PC-9 (cell line): ENCODE results near the gene RFX2. TPM values are rescaled to one million over a fixed set of nuclear protein-coding genes. Genes with fewer than 3 reads are reported as not detected.
"Not testable (repeated sequence)": the region's sequence is repeated elsewhere in the genome, so short reads cannot be mapped to it uniquely, and the experiment has no call there.

Experiments
- BruUV-seq: library from RNA; stranded (reverse); fragments of 400-500 nt; replicated peaks from 2 replicates; lab custom pipeline; 2021; lab: Mats Ljungman, UMichigan
- CTCF ChIA-PET: fragments of 300-600 bp; sonication (Branson Sonifier 250); formaldehyde crosslinking; loops from one replicate; lab custom pipeline; 2022; ENCODE audit warnings: antibody characterized with exemption; lab: Charles Lee
- POLR2A ChIA-PET: fragments of 300-600 bp; sonication (Branson Sonifier 250); formaldehyde crosslinking; loops from one replicate; lab custom pipeline; 2022; ENCODE audit warnings: antibody characterized with exemption; ENCODE audit not compliant: unreplicated experiment; lab: Charles Lee
- DNase-seq, 2 experiments: peaks; one replicate each; pipeline versions ENCODE4 v3.0.0 to v3.0.0-alpha.2; 2015 to 2022; ENCODE audit warnings: mixed read lengths in 1 of 2
- H2AFZ ChIP-seq: fragments of 200-600 bp; sonication (generic); 2 replicates; pipeline ENCODE4 v1.8.1; 2017; ENCODE audit warnings: antibody characterized with exemption
- H3F3A ChIP-seq: fragments of 200-600 bp; sonication (generic); 2 replicates; pipeline ENCODE4 v1.8.1; 2017; ENCODE audit warnings: antibody characterized with exemption, mild to moderate bottlenecking, low read depth; ENCODE audit not compliant: insufficient read depth
- H3K27ac ChIP-seq: fragments of 200-600 bp; sonication (generic); 2 replicates; pipeline ENCODE4 v1.6.1; 2016; ENCODE audit warnings: mixed run types
- H3K27me3 ChIP-seq: fragments of 200-600 bp; sonication (generic); 2 replicates; pipeline ENCODE4 v1.6.1; 2016; ENCODE audit warnings: low read depth, mixed run types; ENCODE audit not compliant: insufficient read depth
- H3K36me3 ChIP-seq: fragments of 200-600 bp; sonication (generic); 2 replicates; pipeline ENCODE4 v1.6.1; 2016; ENCODE audit warnings: low read depth, mixed run types
- H3K4me1 ChIP-seq: fragments of 200-600 bp; sonication (generic); replicated peaks from 2 replicates; pipeline ENCODE4 v1.6.1; 2016; ENCODE audit warnings: mixed run types; ENCODE audit not compliant: insufficient read depth
- H3K4me2 ChIP-seq: fragments of 200-600 bp; sonication (generic); 2 replicates; pipeline ENCODE4 v1.6.1; 2017; ENCODE audit warnings: mixed run types
- H3K4me3 ChIP-seq: fragments of 200-600 bp; sonication (generic); 2 replicates; pipeline ENCODE4 v1.6.1; 2016; ENCODE audit warnings: mixed run types
- H3K79me2 ChIP-seq: fragments of 200-600 bp; sonication (generic); 2 replicates; pipeline ENCODE4 v1.6.1; 2017; ENCODE audit warnings: low read depth, mixed run types
- H3K9me2 ChIP-seq: fragments of 200-600 bp; sonication (generic); 2 replicates; pipeline ENCODE4 v1.8.1; 2017; ENCODE audit warnings: mild to moderate bottlenecking; ENCODE audit not compliant: insufficient read depth
- H3K9me3 ChIP-seq: fragments of 200-600 bp; sonication (generic); 2 replicates; pipeline ENCODE4 v1.8.1; 2016; ENCODE audit warnings: low read depth; ENCODE audit not compliant: insufficient read depth
- H4K20me1 ChIP-seq: fragments of 200-600 bp; sonication (generic); 2 replicates; pipeline ENCODE4 v1.8.1; 2017; ENCODE audit not compliant: insufficient read depth
- EZH2 ChIP-seq: fragments of 200-600 bp; sonication (generic); IDR thresholded peaks from 2 replicates; pipeline ENCODE4 v1.8.0; 2017; ENCODE audit warnings: antibody characterized with exemption, low read depth
- intact Hi-C: fragments of 100-400 bp; cut with micrococcal nuclease; formaldehyde crosslinking; loops from one replicate; pipeline ENCODE4 v1.10.0; 2022; ENCODE audit not compliant: unreplicated experiment
- total RNA-seq: library from RNA; stranded (reverse); gene quantifications from 2 replicates; pipeline ENCODE4 v1.2.3, GENCODE V29; 2021
- TF ChIP-seq, protein P1 (sequence below): fragments of 200-600 bp; sonication (generic); conservative IDR thresholded peaks from 2 replicates; pipeline ENCODE4 v1.6.1; 2017; ENCODE audit warnings: mixed run types, antibody characterized with exemption, mild to moderate bottlenecking, moderate library complexity

Gene RFX2
- total RNA-seq, 1 experiment from 2014 or later, result 11.6 TPM

DNA sequence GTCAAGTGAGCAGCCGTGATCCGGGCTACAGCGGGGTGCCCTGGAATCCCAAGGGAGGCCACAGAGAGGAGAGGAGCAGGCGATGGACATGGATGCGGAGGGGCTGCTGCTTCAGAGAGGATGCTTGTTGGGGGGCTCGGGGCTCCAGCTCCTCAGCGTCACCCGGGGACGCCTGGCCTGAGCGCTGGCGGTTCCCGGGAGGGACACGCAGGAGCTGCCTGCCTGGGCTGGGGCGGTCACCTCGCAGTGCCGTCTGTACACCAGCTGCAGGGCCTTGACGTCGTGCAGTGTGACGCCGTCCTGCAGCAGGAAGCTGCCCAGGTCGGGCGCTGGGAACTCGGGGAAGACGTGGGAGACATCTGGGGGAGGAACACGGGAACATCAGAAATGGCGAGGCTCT is 102.4 kb downstream of the RFX2 start:
- H3K36me3 ChIP-seq, result no peaks in the 10 kb centered on the region

DNA sequence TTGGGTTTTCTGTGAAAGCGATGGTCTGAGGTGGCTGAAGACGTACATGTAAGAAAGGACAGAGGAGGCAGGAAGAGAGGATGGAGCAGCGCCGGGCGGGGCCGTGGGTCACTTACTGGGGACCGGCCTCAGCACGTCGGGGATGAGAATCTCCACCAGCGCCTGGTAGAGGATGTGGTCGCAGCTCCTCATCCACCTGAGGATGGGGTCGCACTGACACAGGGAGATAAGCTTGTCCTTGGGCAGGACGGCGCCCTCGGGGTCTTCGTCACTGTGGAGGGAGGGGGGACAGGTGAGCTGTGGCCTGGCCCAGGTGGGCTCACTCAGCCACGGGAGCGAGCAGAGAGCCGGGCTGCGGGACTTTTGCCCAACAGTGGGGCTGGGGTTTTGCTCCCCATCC is 103.4 kb downstream of the RFX2 start:
- H3F3A ChIP-seq, result no peaks in the 10 kb centered on the region
- H2AFZ ChIP-seq, result no peak overlapping the region
- H3K4me3 ChIP-seq, result no peak overlapping the region
- no peaks in the 10 kb centered on the region for H3K9me2 ChIP-seq
- no peaks in the 10 kb centered on the region for H4K20me1 ChIP-seq
- H3K36me3 ChIP-seq, result no peaks in the 10 kb centered on the region
- DNase-seq, result no peak
- ChIA-PET POLR2A (no interaction called here), CTCF (no interaction called here)
- no peaks in the 10 kb centered on the region for H3K27me3 ChIP-seq
- no TSS peak for BruUV-seq
- H3K9me3 ChIP-seq, result no peaks in the 10 kb centered on the region
- H3K4me1 ChIP-seq, result no peaks in the 10 kb centered on the region
- no peak overlapping the region for H3K4me2 ChIP-seq
- H3K79me2 ChIP-seq, result no peaks in the 10 kb centered on the region
- H3K27ac ChIP-seq, result no peak overlapping the region
- no peak for TF ChIP-seq EZH2
- TF ChIP-seq, protein P1, sequence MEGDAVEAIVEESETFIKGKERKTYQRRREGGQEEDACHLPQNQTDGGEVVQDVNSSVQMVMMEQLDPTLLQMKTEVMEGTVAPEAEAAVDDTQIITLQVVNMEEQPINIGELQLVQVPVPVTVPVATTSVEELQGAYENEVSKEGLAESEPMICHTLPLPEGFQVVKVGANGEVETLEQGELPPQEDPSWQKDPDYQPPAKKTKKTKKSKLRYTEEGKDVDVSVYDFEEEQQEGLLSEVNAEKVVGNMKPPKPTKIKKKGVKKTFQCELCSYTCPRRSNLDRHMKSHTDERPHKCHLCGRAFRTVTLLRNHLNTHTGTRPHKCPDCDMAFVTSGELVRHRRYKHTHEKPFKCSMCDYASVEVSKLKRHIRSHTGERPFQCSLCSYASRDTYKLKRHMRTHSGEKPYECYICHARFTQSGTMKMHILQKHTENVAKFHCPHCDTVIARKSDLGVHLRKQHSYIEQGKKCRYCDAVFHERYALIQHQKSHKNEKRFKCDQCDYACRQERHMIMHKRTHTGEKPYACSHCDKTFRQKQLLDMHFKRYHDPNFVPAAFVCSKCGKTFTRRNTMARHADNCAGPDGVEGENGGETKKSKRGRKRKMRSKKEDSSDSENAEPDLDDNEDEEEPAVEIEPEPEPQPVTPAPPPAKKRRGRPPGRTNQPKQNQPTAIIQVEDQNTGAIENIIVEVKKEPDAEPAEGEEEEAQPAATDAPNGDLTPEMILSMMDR, result no peak
- intact Hi-C loops, result no loop called here

More for the DNA sequence above, 102.4 kb downstream of the RFX2 start:
- no peak overlapping the region for H2AFZ ChIP-seq
- H3K4me2 ChIP-seq, result no peak overlapping the region
- POLR2A ChIA-PET, result no interaction called here
- BruUV-seq, result no TSS peak
- H3K27ac ChIP-seq, result no peak overlapping the region
- no peak for TF ChIP-seq EZH2
- TF ChIP-seq, protein P1, result no peak
- no peaks in the 10 kb centered on the region for H3K9me2 ChIP-seq
- no peak for DNase-seq
- H3K27me3 ChIP-seq, result no peaks in the 10 kb centered on the region
- intact Hi-C loops, result no loop called here
- no peaks in the 10 kb centered on the region for H3K9me3 ChIP-seq
- no peaks in the 10 kb centered on the region for H3K79me2 ChIP-seq
- no peaks in the 10 kb centered on the region for H3K4me1 ChIP-seq
- H3K4me3 ChIP-seq, result no peak overlapping the region
- no peaks in the 10 kb centered on the region for H4K20me1 ChIP-seq
- H3F3A ChIP-seq, result no peaks in the 10 kb centered on the region
- CTCF ChIA-PET, result no interaction called here

DNA sequence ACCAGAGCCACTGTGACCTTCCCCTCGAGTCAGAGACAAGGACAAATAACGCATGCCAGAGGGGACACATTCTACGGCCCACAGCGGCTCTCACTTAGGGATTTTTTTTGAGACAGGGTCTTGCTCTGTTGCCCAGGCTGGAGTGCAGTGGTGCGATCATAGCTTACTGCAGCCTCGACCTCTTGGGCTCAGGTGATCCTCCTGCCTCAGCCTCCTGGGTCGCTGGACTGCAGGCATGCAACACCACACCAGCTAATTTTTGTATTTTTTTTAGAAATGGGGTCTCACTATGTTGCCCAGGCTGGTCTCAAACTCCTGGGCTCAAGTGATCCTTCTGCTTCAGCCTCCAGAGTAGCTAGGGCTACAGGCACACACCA is 104.2 kb downstream of the RFX2 start:
- H3K4me2 ChIP-seq, H3K9me2 ChIP-seq, H3K4me1 ChIP-seq, CTCF ChIA-PET, H3K4me3 ChIP-seq, intact Hi-C loops, BruUV-seq, H3K36me3 ChIP-seq, H3K27ac ChIP-seq, H3F3A ChIP-seq, H3K27me3 ChIP-seq, H3K9me3 ChIP-seq, H2AFZ ChIP-seq, H4K20me1 ChIP-seq, H3K79me2 ChIP-seq, DNase-seq: not testable (repeated sequence)
- POLR2A ChIA-PET, result interaction anchor here (0.6 kb wide), 1 partner anchor 437 kb away, joined by 4 read pairs; no protein-coding TSS in a partner anchor
